Thyroid gland (tissue), 4 donors: ENCODE data around the gene TREX2.

ENCODE experiments used
- POLR2A ChIP-seq, 2 donors: fragments of 450-650 bp; IDR thresholded peaks; one replicate each; pipeline ENCODE4 v1.6.1; 2017; ENCODE audit warnings: antibody characterized with exemption in 2 of 2, mild to moderate bottlenecking in 2 of 2, moderate library complexity in 1 of 2
- TF ChIP-seq, protein P1 (sequence below), 6 experiments: fragments of 200-600 bp in 3 of 6; fragments of 450-650 bp in 3 of 6; sonication (generic) in 3 of 6; IDR thresholded peaks; one replicate each; pipeline ENCODE4 v1.5.1; 2016 to 2019; ENCODE audit warnings: antibody characterized with exemption in 6 of 6, mild to moderate bottlenecking in 2 of 6, inconsistent platforms in 1 of 6, moderate library complexity in 1 of 6

DNA sequence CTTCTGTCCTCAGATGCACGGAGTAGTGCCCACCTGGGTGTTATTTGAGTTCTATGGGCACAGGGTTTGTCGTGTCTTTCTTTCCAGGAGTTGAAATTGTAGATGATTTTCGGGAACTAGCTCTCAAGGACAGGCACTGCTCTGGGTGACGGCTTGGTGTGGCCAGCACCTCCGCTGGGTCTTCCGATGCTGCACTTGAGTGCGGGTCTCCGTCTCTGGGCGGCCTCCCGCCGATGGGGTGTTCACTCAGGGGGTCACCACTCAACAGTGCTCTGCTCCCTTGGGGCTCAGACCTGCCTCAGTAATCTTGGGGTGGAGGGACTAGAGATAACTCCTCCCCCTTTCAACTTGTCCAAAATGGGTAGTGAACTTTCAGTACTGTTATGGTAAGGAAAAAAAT lies 32.1 kb downstream of the TREX2 start:
- TF ChIP-seq POLR2A (IDR thresholded peaks at IDR 0.05), result no peak
- TF ChIP-seq, protein P1, sequence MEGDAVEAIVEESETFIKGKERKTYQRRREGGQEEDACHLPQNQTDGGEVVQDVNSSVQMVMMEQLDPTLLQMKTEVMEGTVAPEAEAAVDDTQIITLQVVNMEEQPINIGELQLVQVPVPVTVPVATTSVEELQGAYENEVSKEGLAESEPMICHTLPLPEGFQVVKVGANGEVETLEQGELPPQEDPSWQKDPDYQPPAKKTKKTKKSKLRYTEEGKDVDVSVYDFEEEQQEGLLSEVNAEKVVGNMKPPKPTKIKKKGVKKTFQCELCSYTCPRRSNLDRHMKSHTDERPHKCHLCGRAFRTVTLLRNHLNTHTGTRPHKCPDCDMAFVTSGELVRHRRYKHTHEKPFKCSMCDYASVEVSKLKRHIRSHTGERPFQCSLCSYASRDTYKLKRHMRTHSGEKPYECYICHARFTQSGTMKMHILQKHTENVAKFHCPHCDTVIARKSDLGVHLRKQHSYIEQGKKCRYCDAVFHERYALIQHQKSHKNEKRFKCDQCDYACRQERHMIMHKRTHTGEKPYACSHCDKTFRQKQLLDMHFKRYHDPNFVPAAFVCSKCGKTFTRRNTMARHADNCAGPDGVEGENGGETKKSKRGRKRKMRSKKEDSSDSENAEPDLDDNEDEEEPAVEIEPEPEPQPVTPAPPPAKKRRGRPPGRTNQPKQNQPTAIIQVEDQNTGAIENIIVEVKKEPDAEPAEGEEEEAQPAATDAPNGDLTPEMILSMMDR (IDR thresholded peaks at IDR 0.05), result no peak
